ENCODE measurements around the gene DHRSX. TPM values are rescaled to one million over a fixed set of nuclear protein-coding genes. Genes with fewer than 3 reads are reported as not detected.

DHRSX gene
- total and polyA plus RNA-seq, 2 experiments from 2014 or later: 15.2 to 30.2 TPM

- H3K9me3 ChIP-seq (ENCODE audit: low read depth): no peaks in the 10 kb centered on the region
- no peak overlapping the region for H3K4me3 ChIP-seq
- DNase-seq: no peak
- H3K9me2 ChIP-seq (ENCODE audit: insufficient read depth): no peaks in the 10 kb centered on the region
- H3K36me3 ChIP-seq (ENCODE audit: low read depth): no peaks in the 10 kb centered on the region
- no peaks in the 10 kb centered on the region for H3F3A ChIP-seq (ENCODE audit: insufficient read depth)
- WGBS, 2 experiments (ENCODE audit: low coverage in 1 of 2, low lambda C conversion rate in 2 of 2, missing lambda C conversion rate in 2 of 2): 98 to 100% methylated on average over 3 of the region's 3 CpGs
- no peaks in the 10 kb centered on the region for H3K79me2 ChIP-seq (ENCODE audit: insufficient read depth)
- H3K27me3 ChIP-seq (replicated peaks; ENCODE audit: insufficient read depth): no peaks in the 10 kb centered on the region
- H3K27ac ChIP-seq: no peak overlapping the region
- no peaks in the 10 kb centered on the region for H4K20me1 ChIP-seq (ENCODE audit: insufficient read depth)
- in situ Hi-C loops (cut with MboI): no loop called here
- no peak overlapping the region for H2AFZ ChIP-seq
- TF ChIP-seq EZH2phosphoT487 (IDR thresholded peaks at IDR 0.05; ENCODE audit: insufficient read depth, low read depth) (no peak), EZH2 (IDR thresholded peaks at IDR 0.05; ENCODE audit: insufficient read depth, poor library complexity, severe bottlenecking) (no peak)
- no peak overlapping the region for H3K9ac ChIP-seq
- H3K4me1 ChIP-seq (ENCODE audit: insufficient read depth): no peaks in the 10 kb centered on the region
- no peak overlapping the region for H3K4me2 ChIP-seq (ENCODE audit: unreplicated experiment)
These were observed 169.9 kb downstream of the DHRSX start for GRCh38 chrX:2330910-2331309.

GRCh38 chrX:2330487-2330886 lies 170.3 kb downstream of the DHRSX start:
- H3K4me2 ChIP-seq (ENCODE audit: unreplicated experiment): no peak overlapping the region
- DNase-seq: no peak
- no peaks in the 10 kb centered on the region for H3K27me3 ChIP-seq (replicated peaks; ENCODE audit: insufficient read depth)
- H3F3A ChIP-seq (ENCODE audit: insufficient read depth): no peaks in the 10 kb centered on the region
- H3K4me3 ChIP-seq: no peak overlapping the region
- in situ Hi-C loops (cut with MboI): no loop called here
- H3K27ac ChIP-seq: no peak overlapping the region
- no peaks in the 10 kb centered on the region for H4K20me1 ChIP-seq (ENCODE audit: insufficient read depth)
- WGBS, 2 experiments (ENCODE audit: low coverage in 1 of 2, low lambda C conversion rate in 2 of 2, missing lambda C conversion rate in 2 of 2): 75 to 78% methylated on average over 2 of the region's 2 CpGs
- H3K36me3 ChIP-seq (ENCODE audit: low read depth): no peaks in the 10 kb centered on the region
- H2AFZ ChIP-seq: no peak overlapping the region
- H3K9me2 ChIP-seq (ENCODE audit: insufficient read depth): no peaks in the 10 kb centered on the region
- no peaks in the 10 kb centered on the region for H3K4me1 ChIP-seq (ENCODE audit: insufficient read depth)
- TF ChIP-seq EZH2phosphoT487 (IDR thresholded peaks at IDR 0.05; ENCODE audit: insufficient read depth, low read depth) (no peak), EZH2 (IDR thresholded peaks at IDR 0.05; ENCODE audit: insufficient read depth, poor library complexity, severe bottlenecking) (no peak)
- H3K9me3 ChIP-seq (ENCODE audit: low read depth): no peaks in the 10 kb centered on the region
- no peak overlapping the region for H3K9ac ChIP-seq
- no peaks in the 10 kb centered on the region for H3K79me2 ChIP-seq (ENCODE audit: insufficient read depth)

DNA sequence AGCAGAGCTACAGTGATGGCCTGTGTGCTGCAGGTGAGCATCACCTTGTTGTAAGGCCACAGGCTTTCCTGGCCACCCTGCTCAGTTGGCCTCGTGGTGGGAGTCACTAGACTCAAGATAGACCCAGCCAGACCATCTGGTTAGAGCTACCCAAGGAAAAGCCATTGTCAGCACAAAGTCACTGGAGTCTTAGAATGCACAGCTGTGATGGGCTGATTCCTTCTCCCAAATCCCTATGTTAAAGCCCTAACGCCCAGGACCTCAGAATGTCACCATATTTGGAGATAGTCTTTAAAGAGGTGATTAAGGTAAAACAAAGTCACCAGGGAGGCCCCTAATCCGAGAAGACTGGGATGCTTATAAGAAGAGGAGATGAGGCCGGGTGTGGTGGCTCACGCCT lies 173.4 kb downstream of the DHRSX start:
- Histone ChIP-seq H3K27me3 (replicated peaks; ENCODE audit: insufficient read depth) (no peaks in the 10 kb centered on the region), H4K20me1 (ENCODE audit: insufficient read depth) (no peaks in the 10 kb centered on the region), H3K9me2 (ENCODE audit: insufficient read depth) (no peaks in the 10 kb centered on the region), H3K4me1 (ENCODE audit: insufficient read depth) (no peaks in the 10 kb centered on the region), H3K4me3 (no peak overlapping the region), H3K9ac (no peak overlapping the region), H3K27ac (no peak overlapping the region), H2AFZ (no peak overlapping the region), H3K79me2 (ENCODE audit: insufficient read depth) (no peaks in the 10 kb centered on the region), H3K9me3 (ENCODE audit: low read depth) (no peaks in the 10 kb centered on the region), H3K36me3 (ENCODE audit: low read depth) (no peaks in the 10 kb centered on the region), H3F3A (ENCODE audit: insufficient read depth) (no peaks in the 10 kb centered on the region), H3K4me2 (ENCODE audit: unreplicated experiment) (no peak overlapping the region)
- no peak for TF ChIP-seq EZH2 (IDR thresholded peaks at IDR 0.05; ENCODE audit: insufficient read depth, poor library complexity, severe bottlenecking)
- TF ChIP-seq EZH2phosphoT487 (IDR thresholded peaks at IDR 0.05; ENCODE audit: insufficient read depth, low read depth): no peak
- no peak for DNase-seq
- WGBS, 2 experiments (ENCODE audit: low coverage in 1 of 2, low lambda C conversion rate in 2 of 2, missing lambda C conversion rate in 2 of 2): 84 to 87% methylated on average over 5 of the region's 5 CpGs
- in situ Hi-C loops (cut with MboI): no loop called here

- H3K9me2 ChIP-seq (ENCODE audit: insufficient read depth): no peaks in the 10 kb centered on the region
- no peak overlapping the region for H3K27ac ChIP-seq
- no peaks in the 10 kb centered on the region for H3K4me1 ChIP-seq (ENCODE audit: insufficient read depth)
- no peaks in the 10 kb centered on the region for H3K9me3 ChIP-seq (ENCODE audit: low read depth)
- H3K79me2 ChIP-seq (ENCODE audit: insufficient read depth): no peaks in the 10 kb centered on the region
- DNase-seq: no peak
- no peaks in the 10 kb centered on the region for H3K36me3 ChIP-seq (ENCODE audit: low read depth)
- H3K9ac ChIP-seq: no peak overlapping the region
- 96 to 97% methylated on average over 27 of the region's 27 CpGs for WGBS, 2 experiments (ENCODE audit: low coverage in 1 of 2, low lambda C conversion rate in 2 of 2, missing lambda C conversion rate in 2 of 2)
- no peak overlapping the region for H3K4me2 ChIP-seq (ENCODE audit: unreplicated experiment)
- TF ChIP-seq EZH2phosphoT487 (IDR thresholded peaks at IDR 0.05; ENCODE audit: insufficient read depth, low read depth): no peak
- no peak for TF ChIP-seq EZH2 (IDR thresholded peaks at IDR 0.05; ENCODE audit: insufficient read depth, poor library complexity, severe bottlenecking)
- H3K27me3 ChIP-seq (replicated peaks; ENCODE audit: insufficient read depth): no peaks in the 10 kb centered on the region
- H4K20me1 ChIP-seq (ENCODE audit: insufficient read depth): no peaks in the 10 kb centered on the region
- no peak overlapping the region for H2AFZ ChIP-seq
- H3K4me3 ChIP-seq: no peak overlapping the region
- in situ Hi-C loops (cut with MboI): no loop called here
- H3F3A ChIP-seq (ENCODE audit: insufficient read depth): no peaks in the 10 kb centered on the region
These were observed 175.5 kb downstream of the DHRSX start for GRCh38 chrX:2325076-2325784.

All from GM23248 (cell line).